GM12892 (cell line): ENCODE data around the gene LEF1.

ENCODE experiments used
- POLR2A ChIP-seq: IDR thresholded peaks from 2 replicates; pipeline ENCODE4 v1.6.1; 2011; ENCODE audit warnings: low read depth, low read length, control low read depth
- TAF1 ChIP-seq: IDR thresholded peaks from 2 replicates; pipeline ENCODE4 v1.6.1; 2011; ENCODE audit warnings: low read depth, mild to moderate bottlenecking, control low read depth, low read length, borderline replicate concordance

- TF ChIP-seq POLR2A (no peak), TAF1 (no peak)
These were observed 112.9 kb downstream of the LEF1 start for GRCh38 chr4:108055787-108056186.
